ENCODE results near the gene CAPRIN1.

DNA sequence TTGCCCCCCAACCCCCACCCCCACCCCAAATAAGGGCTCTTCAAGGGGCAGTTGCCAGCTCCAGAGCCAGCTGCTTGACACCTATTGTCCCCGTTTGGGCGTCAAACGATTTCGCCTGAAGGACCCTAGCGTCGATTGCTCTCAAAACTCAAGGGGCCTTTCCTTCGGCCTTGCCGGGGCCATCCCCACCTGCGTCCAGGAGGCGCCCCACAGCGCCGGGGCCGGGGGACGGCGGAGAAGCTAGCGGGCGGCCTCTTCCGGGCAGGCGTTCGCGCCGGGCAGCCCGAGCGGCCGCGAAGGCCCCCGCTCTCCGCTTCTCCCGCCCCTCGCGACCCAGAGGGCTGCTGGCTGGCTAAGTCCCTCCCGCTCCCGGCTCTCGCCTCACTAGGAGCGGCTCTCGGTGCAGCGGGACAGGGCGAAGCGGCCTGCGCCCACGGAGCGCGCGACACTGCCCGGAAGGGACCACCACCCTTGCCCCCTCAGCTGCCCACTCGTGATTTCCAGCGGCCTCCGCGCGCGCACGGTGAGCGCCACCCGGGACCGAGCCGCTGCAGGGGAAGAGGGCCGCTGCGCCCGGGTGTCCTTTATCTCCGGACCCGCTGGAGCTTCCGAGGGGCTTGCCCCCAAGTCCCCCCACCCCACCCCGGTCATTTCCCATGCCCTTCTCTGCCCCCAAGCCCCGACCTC lies at the start of gene CAPRIN1:
- TF ChIP-seq, protein P1, sequence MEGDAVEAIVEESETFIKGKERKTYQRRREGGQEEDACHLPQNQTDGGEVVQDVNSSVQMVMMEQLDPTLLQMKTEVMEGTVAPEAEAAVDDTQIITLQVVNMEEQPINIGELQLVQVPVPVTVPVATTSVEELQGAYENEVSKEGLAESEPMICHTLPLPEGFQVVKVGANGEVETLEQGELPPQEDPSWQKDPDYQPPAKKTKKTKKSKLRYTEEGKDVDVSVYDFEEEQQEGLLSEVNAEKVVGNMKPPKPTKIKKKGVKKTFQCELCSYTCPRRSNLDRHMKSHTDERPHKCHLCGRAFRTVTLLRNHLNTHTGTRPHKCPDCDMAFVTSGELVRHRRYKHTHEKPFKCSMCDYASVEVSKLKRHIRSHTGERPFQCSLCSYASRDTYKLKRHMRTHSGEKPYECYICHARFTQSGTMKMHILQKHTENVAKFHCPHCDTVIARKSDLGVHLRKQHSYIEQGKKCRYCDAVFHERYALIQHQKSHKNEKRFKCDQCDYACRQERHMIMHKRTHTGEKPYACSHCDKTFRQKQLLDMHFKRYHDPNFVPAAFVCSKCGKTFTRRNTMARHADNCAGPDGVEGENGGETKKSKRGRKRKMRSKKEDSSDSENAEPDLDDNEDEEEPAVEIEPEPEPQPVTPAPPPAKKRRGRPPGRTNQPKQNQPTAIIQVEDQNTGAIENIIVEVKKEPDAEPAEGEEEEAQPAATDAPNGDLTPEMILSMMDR (conservative IDR thresholded peaks at IDR 0.05 in 1 of 2, IDR thresholded peaks at IDR 0.05 in 1 of 2; ENCODE audit: extremely low read depth in 1 of 2, insufficient read depth in 1 of 2, low read depth in 1 of 2, low read length in 2 of 2) = no peak
- no peak for TF ChIP-seq EZH2 (IDR thresholded peaks at IDR 0.05; ENCODE audit: borderline replicate concordance, low read length)
